Measurements from ENCODE around the gene CDH4.

The CDH4 gene

GRCh38 chr20:61556673-61557072 is 304.6 kb downstream of the CDH4 start:
- Histone ChIP-seq H3K9me3 (no peaks in the 10 kb centered on the region), H3K36me3 (no peaks in the 10 kb centered on the region), H3K27ac (no peak overlapping the region), H3K4me3 (ENCODE audit: low read depth in 1 of 2, low read length in 1 of 2) (no peak overlapping the region), H3K4me1 (ENCODE audit: control insufficient read depth in 1 of 2, insufficient read depth in 1 of 2, low read depth in 1 of 2, low read length in 1 of 2) (no peaks in the 10 kb centered on the region), H3K27me3 (no peaks in the 10 kb centered on the region)
- TF ChIP-seq CTCF (IDR thresholded peaks at IDR 0.05), result no peak

GRCh38 chr20:61557621-61558020 is 305.6 kb downstream of the CDH4 start:
- no peaks in the 10 kb centered on the region for H3K36me3 ChIP-seq
- no peaks in the 10 kb centered on the region for H3K27me3 ChIP-seq
- TF ChIP-seq CTCF (IDR thresholded peaks at IDR 0.05), result no peak
- H3K27ac ChIP-seq, result no peak overlapping the region
- no peak overlapping the region for H3K4me3 ChIP-seq (ENCODE audit: low read depth in 1 of 2, low read length in 1 of 2)
- H3K9me3 ChIP-seq, result no peaks in the 10 kb centered on the region
- no peaks in the 10 kb centered on the region for H3K4me1 ChIP-seq (ENCODE audit: control insufficient read depth in 1 of 2, insufficient read depth in 1 of 2, low read depth in 1 of 2, low read length in 1 of 2)

GRCh38 chr20:61558726-61559125 is 306.7 kb downstream of the CDH4 start:
- Histone ChIP-seq H3K9me3 (no peaks in the 10 kb centered on the region), H3K27ac (no peak overlapping the region), H3K4me1 (ENCODE audit: control insufficient read depth in 1 of 2, insufficient read depth in 1 of 2, low read depth in 1 of 2, low read length in 1 of 2) (no peaks in the 10 kb centered on the region), H3K27me3 (no peaks in the 10 kb centered on the region), H3K4me3 (ENCODE audit: low read depth in 1 of 2, low read length in 1 of 2) (no peak overlapping the region), H3K36me3 (no peaks in the 10 kb centered on the region)
- TF ChIP-seq CTCF (IDR thresholded peaks at IDR 0.05), result no peak

GRCh38 chr20:61559706-61560315 is 307.8 kb downstream of the CDH4 start:
- Histone ChIP-seq H3K4me3 (ENCODE audit: low read depth in 1 of 2, low read length in 1 of 2) (no peak overlapping the region), H3K27ac (no peak overlapping the region), H3K9me3 (no peaks in the 10 kb centered on the region), H3K4me1 (ENCODE audit: control insufficient read depth in 1 of 2, insufficient read depth in 1 of 2, low read depth in 1 of 2, low read length in 1 of 2) (no peaks in the 10 kb centered on the region), H3K36me3 (no peaks in the 10 kb centered on the region), H3K27me3 (no peaks in the 10 kb centered on the region)
- TF ChIP-seq CTCF (IDR thresholded peaks at IDR 0.05), result no peak

GRCh38 chr20:61560361-61560853 is 308.3 kb downstream of the CDH4 start:
- no peak overlapping the region for H3K4me3 ChIP-seq (ENCODE audit: low read depth in 1 of 2, low read length in 1 of 2)
- no peak overlapping the region for H3K27ac ChIP-seq
- no peaks in the 10 kb centered on the region for H3K36me3 ChIP-seq
- no peaks in the 10 kb centered on the region for H3K9me3 ChIP-seq
- no peaks in the 10 kb centered on the region for H3K27me3 ChIP-seq
- no peak for TF ChIP-seq CTCF (IDR thresholded peaks at IDR 0.05)
- H3K4me1 ChIP-seq (ENCODE audit: control insufficient read depth in 1 of 2, insufficient read depth in 1 of 2, low read depth in 1 of 2, low read length in 1 of 2), result no peaks in the 10 kb centered on the region
